GM12878 (cell line): ENCODE measurements around the gene TNRC6B. TPM values are rescaled to one million over a fixed set of nuclear protein-coding genes. Genes with fewer than 3 reads are reported as not detected.
"Not testable (repeated sequence)": the region's sequence is repeated elsewhere in the genome, so short reads cannot be mapped to it uniquely, and the experiment has no call there.

ENCODE experiments used
- ATAC-seq: fragments of 200-7000 bp; cut with Tn5 transposase; 3 replicates; pipeline ENCODE4 v1.9.1; 2020; ENCODE audit warnings: mild to moderate bottlenecking, moderate library complexity
- BruUV-seq: library from RNA; stranded (reverse); fragments of 400-500 nt; replicated peaks from 2 replicates; lab custom pipeline; 2021; lab: Mats Ljungman, UMichigan
- CTCF ChIA-PET: fragments of 300-600 bp; sonication (Branson Sonifier 250); formaldehyde crosslinking; extraction: SDS; loops from one replicate; lab custom pipeline; 2021; ENCODE audit warnings: inconsistent platforms; lab: Yijun Ruan, JAX
- POLR2A ChIA-PET: fragments of 350-600 bp; formaldehyde crosslinking; extraction: SDS; loops from one replicate; lab custom pipeline; 2021; ENCODE audit warnings: inconsistent platforms; lab: Charles Lee
- RAD21 ChIA-PET: fragments of 300-600 bp; sonication (Branson Sonifier 250); formaldehyde crosslinking; loops from one replicate; lab custom pipeline; 2023; ENCODE audit warnings: antibody characterized with exemption; ENCODE audit not compliant: unreplicated experiment; lab: Charles Lee
- SMC1A ChIA-PET: fragments of 300-600 bp; sonication (Branson Sonifier 250); formaldehyde crosslinking; loops from one replicate; lab custom pipeline; 2023; ENCODE audit not compliant: unreplicated experiment, uncharacterized antibody; lab: Charles Lee
- DNase-seq: peaks from one replicate; pipeline ENCODE4 v3.0.0-alpha.2; 2011; ENCODE audit warnings: low read depth, low spot score
- FAIRE-seq: peaks from 3 replicates; lab custom pipeline; 2011; peaks lifted over from hg19 to GRCh38; lab: Jason Lieb, UNC
- H2AFZ ChIP-seq: 2 replicates; pipeline ENCODE4 v1.6.0; 2011; ENCODE audit warnings: low read depth, low read length, control low read depth; ENCODE audit not compliant: control insufficient read depth
- H3K27ac ChIP-seq: 2 replicates; pipeline ENCODE4 v1.5.1; 2011; ENCODE audit warnings: control low read depth; ENCODE audit not compliant: control insufficient read depth, insufficient read depth
- H3K27me3 ChIP-seq, 2 experiments: replicated peaks in 1 of 2; 2 replicates each; pipeline versions ENCODE4 v1.6.0 to v1.6.1; 2011; ENCODE audit warnings: low read length in 1 of 2; ENCODE audit not compliant: control insufficient read depth in 2 of 2, insufficient read depth in 2 of 2
- H3K36me3 ChIP-seq, 2 experiments: 2 replicates each; pipeline ENCODE4 v1.5.1; 2011; ENCODE audit warnings: low read length in 1 of 2; ENCODE audit not compliant: control insufficient read depth in 2 of 2, insufficient read depth in 2 of 2
- H3K4me1 ChIP-seq: 2 replicates; pipeline ENCODE4 v1.6.1; 2011; ENCODE audit warnings: mild to moderate bottlenecking, low read length, moderate library complexity, mixed read lengths; ENCODE audit not compliant: control insufficient read depth, insufficient read depth
- H3K4me2 ChIP-seq: 2 replicates; pipeline ENCODE4 v1.6.0; 2011; ENCODE audit warnings: control low read depth; ENCODE audit not compliant: control insufficient read depth, insufficient read depth
- H3K4me3 ChIP-seq: fragments of 200-600 bp; sonication (generic); 2 replicates; pipeline ENCODE4 v1.5.1; 2016
- H3K79me2 ChIP-seq: 2 replicates; pipeline ENCODE4 v1.6.0; 2011; ENCODE audit warnings: low read length; ENCODE audit not compliant: control insufficient read depth, insufficient read depth
- H3K9ac ChIP-seq: 2 replicates; pipeline ENCODE4 v1.8.0; 2011; ENCODE audit warnings: low read length, control low read depth, mixed read lengths; ENCODE audit not compliant: control insufficient read depth, insufficient read depth
- H3K9me3 ChIP-seq: replicated peaks from 3 replicates; pipeline ENCODE4 v1.5.1; 2011; ENCODE audit warnings: mild to moderate bottlenecking, low read length; ENCODE audit not compliant: control insufficient read depth, insufficient read depth
- H4K20me1 ChIP-seq: 2 replicates; pipeline ENCODE4 v1.6.0; 2011; ENCODE audit not compliant: control insufficient read depth, insufficient read depth
- NR2C2 ChIP-seq: IDR thresholded peaks from 2 replicates; pipeline ENCODE4 v1.6.1; 2011; ENCODE audit warnings: borderline replicate concordance, low read depth; ENCODE audit not compliant: control insufficient read depth, insufficient read length
- ZBTB33 ChIP-seq: fragments of 450-650 bp; IDR thresholded peaks from 2 replicates; pipeline ENCODE4 v1.6.1; 2017; ENCODE audit warnings: mild to moderate bottlenecking
- WGBS: methylation state at CpG from one replicate; pipeline ENCODE4 v1.1.6; 2016; ENCODE audit warnings: low lambda C conversion rate; ENCODE audit not compliant: insufficient replicate concordance, insufficient coverage; ENCODE audit errors: missing lambda C conversion rate; 5-methylcytosine and 5-hydroxymethylcytosine counted together
- in situ Hi-C: fragments of 300-500 bp; cut with MboI; formaldehyde crosslinking; loops from 9 replicates; pipeline ENCODE4 v1.14.3; 2018; ENCODE audit warnings: mixed read lengths
- intact Hi-C: fragments of 100-400 bp; cut with micrococcal nuclease; formaldehyde crosslinking; loops from one replicate; pipeline ENCODE4 v1.14.2; 2022; ENCODE audit not compliant: unreplicated experiment
- polyA plus RNA-seq, 11 experiments: library from polyadenylated mRNA; depleted of rRNA in 4 of 11; unstranded in 6 of 11; stranded (reverse) in 5 of 11; fragments of >200 nt; fragmentation: Nextera tagmentation in 4 of 11; fragmentation: Illumina TruSeq in 1 of 11; extraction: Ambion mirVana in 4 of 11; extraction: Trizol in 1 of 11; gene quantifications; 1 replicate in 1 of 11; 2 replicates in 10 of 11; pipeline versions ENCODE4 v1.2.1 to v1.2.3, GENCODE V29; 2011 to 2016; ENCODE audit warnings: inconsistent platforms in 2 of 11, missing spikeins in 2 of 11, low read depth in 1 of 11
- total RNA-seq, 4 experiments: library from RNA; depleted of rRNA in 3 of 4; stranded (reverse); fragments of >200 nt in 3 of 4; fragmentation: Illumina TruSeq in 1 of 4; extraction: Trizol in 1 of 4; gene quantifications; 2 replicates each; pipeline versions ENCODE4 v1.2.1 to v1.2.3, GENCODE V29; 2013 to 2021

TNRC6B gene
- total and polyA plus RNA-seq, 10 of the 15 experiments (the other 5 are each of a cell fraction or from before 2014, with no cell fraction given): 3.6 to 32.8 (median 16.4) TPM

DNA sequence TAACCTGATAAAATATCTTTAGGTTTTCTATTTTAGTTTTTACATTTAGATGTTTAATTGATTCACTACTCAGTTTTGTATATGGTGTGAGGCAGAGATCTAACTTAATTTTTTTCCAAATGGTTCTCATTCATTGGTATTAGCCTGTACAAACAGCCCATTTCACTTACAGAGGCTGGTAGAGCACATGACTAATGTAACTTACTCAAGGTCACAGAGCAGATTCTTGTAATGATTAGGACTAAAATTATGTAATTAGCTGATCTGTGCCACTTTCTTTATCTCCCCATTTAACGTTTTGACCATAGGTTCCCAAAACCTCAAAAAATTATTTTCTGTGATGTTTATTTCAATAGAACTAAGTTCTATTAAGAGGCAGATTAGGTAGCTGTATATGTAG, 16.5 kb upstream of the TNRC6B start:
- no peak for TF ChIP-seq NR2C2
- no peaks in the 10 kb centered on the region for H3K27me3 ChIP-seq
- no peak overlapping the region for H3K4me3 ChIP-seq
- in situ Hi-C loops (no loop called here), intact Hi-C loops (no loop called here)
- H4K20me1 ChIP-seq: no peaks in the 10 kb centered on the region
- ATAC-seq: no peak
- no peak for DNase-seq
- H3K27ac ChIP-seq: no peak overlapping the region
- no peaks in the 10 kb centered on the region for H3K4me1 ChIP-seq
- H3K4me2 ChIP-seq: no peak overlapping the region
- BruUV-seq: no TSS peak
- RAD21 ChIA-PET: no interaction called here
- SMC1A ChIA-PET: interaction anchor here (1.2 to 3.7 kb wide), 2 partner anchors 17 to 27 kb away, joined by 3 to 14 read pairs; partner anchors contain the start of gene TNRC6B
- FAIRE-seq: no peak
- 96% methylated on average over 1 of the region's 1 CpG for WGBS
- no peak overlapping the region for H3K9ac ChIP-seq
- H3K79me2 ChIP-seq: no peaks in the 10 kb centered on the region
- POLR2A ChIA-PET: no interaction called here
- CTCF ChIA-PET: interaction anchor here (0.9 kb wide), 1 partner anchor 10 kb away, joined by 4 read pairs; no protein-coding TSS in a partner anchor
- no peaks in the 10 kb centered on the region; the same call in 2 of the 3 replicates for H3K9me3 ChIP-seq
- no peak overlapping the region for H2AFZ ChIP-seq
- no peaks in the 10 kb centered on the region; a peak in 1 of 4 replicates for H3K36me3 ChIP-seq

DNA sequence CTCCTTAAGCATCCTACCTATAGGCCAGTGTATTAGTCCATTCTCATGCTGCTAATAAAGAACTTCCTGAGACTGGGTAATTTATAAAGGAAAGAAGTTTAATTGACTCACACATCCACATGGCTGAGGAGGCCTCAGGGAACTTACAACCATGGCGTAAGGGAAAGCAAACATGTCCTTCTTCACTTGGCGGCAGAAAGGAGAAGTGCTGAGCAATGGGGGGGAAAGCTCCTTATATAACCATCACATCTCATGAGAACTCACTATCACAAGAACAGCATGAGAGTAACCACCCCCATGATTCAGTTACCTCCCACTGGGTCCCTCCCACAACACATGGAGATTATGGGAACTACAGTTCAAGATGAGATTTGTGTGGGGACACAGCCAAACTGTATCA, 12.2 kb upstream of the TNRC6B start:
- H3K4me3 ChIP-seq, FAIRE-seq, in situ Hi-C loops, H3K9me3 ChIP-seq, H3K27ac ChIP-seq, ATAC-seq, H3K27me3 ChIP-seq, SMC1A ChIA-PET, H3K9ac ChIP-seq, H3K36me3 ChIP-seq, DNase-seq, H4K20me1 ChIP-seq, POLR2A ChIA-PET, H3K79me2 ChIP-seq, H3K4me1 ChIP-seq, H2AFZ ChIP-seq, intact Hi-C loops, BruUV-seq, RAD21 ChIA-PET, H3K4me2 ChIP-seq, CTCF ChIA-PET: not testable (repeated sequence)
- WGBS: 94% methylated on average over 2 of the region's 2 CpGs
- TF ChIP-seq ZBTB33: peak; percentile 68; the same call in 1 of the 2 replicates
